Ishikawa (cell line): ENCODE data around the gene C12orf42.

ENCODE experiments used
- CEBPB ChIP-seq: IDR thresholded peaks from 2 replicates; pipeline ENCODE4 v1.6.1; 2012
- CREB1 ChIP-seq: IDR thresholded peaks from 2 replicates; pipeline ENCODE4 v1.6.1; 2012; ENCODE audit warnings: low read depth
- EGR1 ChIP-seq: IDR thresholded peaks from 2 replicates; pipeline ENCODE4 v1.6.1; 2012
- EP300 ChIP-seq: IDR thresholded peaks from 2 replicates; pipeline ENCODE4 v1.6.1; 2012; ENCODE audit warnings: borderline replicate concordance
- FOXM1 ChIP-seq: IDR thresholded peaks from 2 replicates; pipeline ENCODE4 v1.6.1; 2012; ENCODE audit warnings: low read depth, borderline replicate concordance
- MAX ChIP-seq: IDR thresholded peaks from 2 replicates; pipeline ENCODE4 v1.6.1; 2012
- NFIC ChIP-seq: IDR thresholded peaks from 2 replicates; pipeline ENCODE4 v1.6.1; 2012
- RAD21 ChIP-seq: IDR thresholded peaks from 2 replicates; pipeline ENCODE4 v1.6.1; 2012; ENCODE audit warnings: low read depth
- REST ChIP-seq: IDR thresholded peaks from 2 replicates; pipeline ENCODE4 v1.6.1; 2012; ENCODE audit warnings: low read depth, mild to moderate bottlenecking
- TAF1 ChIP-seq: IDR thresholded peaks from 2 replicates; pipeline ENCODE4 v1.6.1; 2012; ENCODE audit warnings: low read depth, mild to moderate bottlenecking
- TCF12 ChIP-seq: IDR thresholded peaks from 2 replicates; pipeline ENCODE4 v1.6.1; 2012; ENCODE audit warnings: low read depth
- TEAD4 ChIP-seq: IDR thresholded peaks from 2 replicates; pipeline ENCODE4 v1.6.1; 2012
- USF1 ChIP-seq: IDR thresholded peaks from 2 replicates; pipeline ENCODE4 v1.6.1; 2012
- YY1 ChIP-seq: IDR thresholded peaks from 2 replicates; pipeline ENCODE4 v1.6.1; 2012; ENCODE audit warnings: low read depth
- ZBTB7A ChIP-seq: IDR thresholded peaks from 2 replicates; pipeline ENCODE4 v1.6.1; 2012; ENCODE audit warnings: low read depth

Gene C12orf42

GRCh38 chr12:103422746-103423515 is 72.8 kb downstream of the C12orf42 start:
- TF ChIP-seq TCF12 (no peak), TAF1 (no peak), EP300 (no peak), REST (no peak), CEBPB (no peak), NFIC (no peak), ZBTB7A (no peak), USF1 (no peak), MAX (no peak), YY1 (no peak)

GRCh38 chr12:103422328-103422727 is 73.4 kb downstream of the C12orf42 start:
- TF ChIP-seq CREB1, result no peak
- no peak for TF ChIP-seq REST
- no peak for TF ChIP-seq TAF1
- no peak for TF ChIP-seq ZBTB7A
- no peak for TF ChIP-seq TEAD4
- no peak for TF ChIP-seq RAD21
- no peak for TF ChIP-seq FOXM1
- no peak for TF ChIP-seq YY1
- TF ChIP-seq CEBPB, result no peak
- TF ChIP-seq EGR1, result no peak
- TF ChIP-seq EP300, result no peak
- no peak for TF ChIP-seq TCF12

GRCh38 chr12:103421402-103421801 is 74.4 kb downstream of the C12orf42 start:
- no peak for TF ChIP-seq CREB1
- no peak for TF ChIP-seq NFIC
- TF ChIP-seq RAD21, result no peak
- TF ChIP-seq YY1, result no peak
- TF ChIP-seq CEBPB, result no peak
- TF ChIP-seq ZBTB7A, result no peak
- no peak for TF ChIP-seq EGR1
- TF ChIP-seq TCF12, result no peak
- no peak for TF ChIP-seq MAX
- TF ChIP-seq EP300, result no peak
- no peak for TF ChIP-seq FOXM1
- no peak for TF ChIP-seq TEAD4
- no peak for TF ChIP-seq USF1
- TF ChIP-seq TAF1, result no peak
- TF ChIP-seq REST, result no peak

GRCh38 chr12:103415681-103416080 is 80.1 kb downstream of the C12orf42 start:
- TF ChIP-seq FOXM1 (no peak), TAF1 (no peak), CEBPB (no peak), ZBTB7A (no peak), USF1 (no peak), EGR1 (no peak), MAX (no peak), YY1 (no peak), CREB1 (no peak), RAD21 (no peak), TEAD4 (no peak), NFIC (no peak), TCF12 (no peak), EP300 (no peak), REST (no peak)
